DND-41 (cell line): ENCODE data around the gene THBS2.

Experiments
- EZH2 ChIP-seq: IDR thresholded peaks from 3 replicates; pipeline ENCODE4 v1.6.1; 2012; ENCODE audit warnings: borderline replicate concordance, low read depth, mild to moderate bottlenecking, moderate library complexity, low read length, inconsistent platforms; ENCODE audit not compliant: severe bottlenecking
- TF ChIP-seq, protein P1 (sequence below): IDR thresholded peaks from 2 replicates; pipeline ENCODE4 v1.5.1; 2012; ENCODE audit warnings: borderline replicate concordance, low read length, moderate library complexity, mild to moderate bottlenecking; ENCODE audit not compliant: poor library complexity, severe bottlenecking; ENCODE audit errors: extremely low read depth

DNA sequence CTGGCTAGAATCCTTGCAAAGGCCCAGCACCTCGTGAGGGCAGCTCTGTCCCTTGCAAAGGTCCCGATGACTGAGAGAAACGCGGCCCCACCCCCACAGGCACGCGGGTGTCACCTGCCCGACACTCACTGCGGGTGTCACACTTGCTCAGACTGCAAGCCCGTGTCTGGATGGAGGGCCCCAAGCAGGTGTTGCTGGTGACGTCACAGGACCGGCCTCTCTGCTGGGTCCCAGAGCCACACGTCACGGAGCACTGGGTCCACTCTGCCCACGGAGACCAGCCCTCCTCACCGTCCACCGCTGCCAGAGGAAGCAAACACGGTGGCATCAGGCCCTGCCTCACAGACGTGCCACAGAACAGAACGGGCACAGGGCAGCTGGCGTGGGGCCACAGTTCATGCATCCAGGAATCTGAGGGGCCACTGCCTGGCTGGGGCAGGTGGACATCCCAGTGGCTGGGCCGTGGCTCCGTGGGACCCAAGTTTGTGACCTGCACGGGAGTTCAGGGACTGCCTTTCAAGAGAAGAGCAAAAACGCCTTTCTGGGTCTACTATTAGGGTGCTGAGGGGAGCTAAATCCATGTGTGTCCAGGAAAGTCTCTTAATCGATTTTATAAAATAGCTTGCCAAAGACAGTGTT lies 16.0 kb downstream of the THBS2 start:
- TF ChIP-seq, protein P1, sequence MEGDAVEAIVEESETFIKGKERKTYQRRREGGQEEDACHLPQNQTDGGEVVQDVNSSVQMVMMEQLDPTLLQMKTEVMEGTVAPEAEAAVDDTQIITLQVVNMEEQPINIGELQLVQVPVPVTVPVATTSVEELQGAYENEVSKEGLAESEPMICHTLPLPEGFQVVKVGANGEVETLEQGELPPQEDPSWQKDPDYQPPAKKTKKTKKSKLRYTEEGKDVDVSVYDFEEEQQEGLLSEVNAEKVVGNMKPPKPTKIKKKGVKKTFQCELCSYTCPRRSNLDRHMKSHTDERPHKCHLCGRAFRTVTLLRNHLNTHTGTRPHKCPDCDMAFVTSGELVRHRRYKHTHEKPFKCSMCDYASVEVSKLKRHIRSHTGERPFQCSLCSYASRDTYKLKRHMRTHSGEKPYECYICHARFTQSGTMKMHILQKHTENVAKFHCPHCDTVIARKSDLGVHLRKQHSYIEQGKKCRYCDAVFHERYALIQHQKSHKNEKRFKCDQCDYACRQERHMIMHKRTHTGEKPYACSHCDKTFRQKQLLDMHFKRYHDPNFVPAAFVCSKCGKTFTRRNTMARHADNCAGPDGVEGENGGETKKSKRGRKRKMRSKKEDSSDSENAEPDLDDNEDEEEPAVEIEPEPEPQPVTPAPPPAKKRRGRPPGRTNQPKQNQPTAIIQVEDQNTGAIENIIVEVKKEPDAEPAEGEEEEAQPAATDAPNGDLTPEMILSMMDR = no peak
- TF ChIP-seq EZH2 = no peak
